GM18508 (cell line): Measurements from ENCODE around the gene UBE2D4.
"Not testable (repeated sequence)": the region's sequence is repeated elsewhere in the genome, so short reads cannot be mapped to it uniquely, and the experiment has no call there.

Experiments used
- ATAC-seq: cut with Tn5 transposase; IDR thresholded peaks from one replicate; pipeline ENCODE4 v1.9.1; 2021; ENCODE audit warnings: moderate number of reproducible peaks; ENCODE audit not compliant: insufficient read depth, unreplicated experiment

Gene UBE2D4

DNA sequence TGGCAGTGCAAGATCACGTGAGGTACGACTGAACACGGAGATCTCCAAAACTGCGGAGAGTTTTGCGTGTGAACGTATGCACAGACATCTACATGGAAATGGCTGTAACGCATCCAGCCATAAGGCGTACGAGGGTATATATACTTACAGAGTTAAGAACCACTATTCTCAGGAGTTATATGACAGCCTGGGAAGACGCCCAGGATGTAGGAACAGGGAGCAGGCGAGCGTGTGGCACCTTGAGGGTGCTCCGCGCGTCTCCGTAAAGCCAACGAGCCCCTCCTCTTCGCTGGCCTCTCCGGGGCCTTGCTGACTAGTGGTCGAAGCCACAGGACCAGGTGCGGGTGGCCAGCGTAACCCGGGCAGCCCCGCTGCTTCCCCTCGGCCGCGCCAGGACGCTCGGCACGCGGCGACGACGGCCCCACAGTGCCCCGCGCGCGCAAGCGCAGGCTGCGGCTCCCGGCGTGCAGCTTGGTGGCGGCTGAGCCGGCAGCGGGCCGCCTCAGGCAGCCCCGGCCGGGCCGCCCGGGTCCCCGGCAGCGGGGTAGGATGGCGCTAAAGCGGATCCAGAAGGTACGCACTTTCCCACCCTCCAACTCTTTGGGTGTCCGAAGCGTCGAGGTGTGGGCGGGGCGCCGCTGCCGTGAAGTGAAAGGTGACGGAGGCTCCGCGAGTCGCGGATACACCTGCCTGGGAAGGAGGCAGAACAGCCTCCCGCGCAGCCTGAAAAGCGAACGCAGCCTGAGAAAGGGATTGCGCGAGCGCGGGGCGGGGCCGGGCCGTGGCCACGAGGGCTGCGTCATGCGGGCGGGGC lies at the start of gene UBE2D4:
Gene UBE2D4 (plus strand): TSS at position 453 of the 814 bp plus-strand sequence. CDS start 97 bp downstream, at position 550.
- peak; percentile 71 for ATAC-seq

DNA sequence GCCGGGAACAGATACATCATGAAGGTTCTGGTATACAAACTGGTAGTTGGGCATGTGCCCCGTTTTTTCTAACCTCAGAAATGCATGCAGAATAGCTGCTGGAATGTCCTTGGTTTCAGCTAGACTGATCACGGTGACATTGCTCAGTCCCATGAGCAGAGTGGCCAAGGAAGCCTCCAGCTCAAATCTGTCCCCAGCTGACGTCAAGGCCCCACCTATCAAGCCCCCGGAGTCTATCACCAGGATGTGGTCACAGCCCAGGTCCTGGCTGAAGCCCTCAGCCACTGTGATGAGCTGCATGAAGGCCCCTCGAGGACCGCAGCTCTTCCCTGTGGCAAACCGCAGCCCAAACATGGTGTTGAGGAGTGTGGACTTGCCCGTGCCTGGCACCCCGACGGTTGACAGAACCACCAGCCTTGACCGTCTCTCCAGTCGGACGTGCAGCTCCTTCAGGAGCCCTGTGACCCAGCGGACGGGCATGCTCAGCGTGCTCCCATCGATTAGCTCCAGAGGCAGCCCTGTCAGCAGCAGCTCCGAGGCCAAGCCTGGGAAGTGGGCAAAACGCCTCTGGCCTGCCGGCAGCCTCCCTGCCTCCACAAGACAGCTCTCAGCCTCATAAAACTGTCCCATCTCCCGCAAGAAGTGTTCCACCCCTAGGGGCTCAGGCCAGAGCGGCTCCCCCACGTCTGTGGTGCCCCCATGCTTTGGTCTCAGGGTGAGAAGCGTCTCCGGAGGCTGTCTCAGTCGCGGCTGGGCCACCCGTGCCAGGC lies 49.1 kb upstream of the UBE2D4 start:
- ATAC-seq, result no peak

GRCh38 chr7:43877968-43878864 lies 48.0 kb upstream of the UBE2D4 start:
- no peak for ATAC-seq

DNA sequence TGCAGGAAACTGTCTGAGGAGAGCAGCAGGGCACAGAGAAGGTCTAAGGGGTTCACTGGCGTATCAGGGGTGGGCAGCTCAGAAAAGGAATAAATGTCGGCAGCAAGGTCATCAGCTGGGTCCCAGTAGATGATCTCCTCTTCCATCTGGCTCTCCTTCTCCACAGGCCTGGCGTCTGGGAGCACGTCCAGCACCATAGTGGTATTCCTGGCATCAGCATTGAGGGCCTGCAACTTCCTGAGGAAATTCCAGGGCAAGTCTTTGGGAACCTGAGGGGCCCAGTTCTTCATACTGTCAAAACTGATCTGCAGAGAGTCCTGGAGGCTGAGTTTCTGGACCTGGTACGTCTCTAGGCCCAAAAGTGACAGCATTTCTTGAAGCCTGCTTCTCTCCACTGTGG lies 47.4 kb upstream of the UBE2D4 start:
- ATAC-seq, result no peak

- ATAC-seq, result no peak
Measured at GRCh38 chr7:43879477-43879876, 46.8 kb upstream of the UBE2D4 start.

DNA sequence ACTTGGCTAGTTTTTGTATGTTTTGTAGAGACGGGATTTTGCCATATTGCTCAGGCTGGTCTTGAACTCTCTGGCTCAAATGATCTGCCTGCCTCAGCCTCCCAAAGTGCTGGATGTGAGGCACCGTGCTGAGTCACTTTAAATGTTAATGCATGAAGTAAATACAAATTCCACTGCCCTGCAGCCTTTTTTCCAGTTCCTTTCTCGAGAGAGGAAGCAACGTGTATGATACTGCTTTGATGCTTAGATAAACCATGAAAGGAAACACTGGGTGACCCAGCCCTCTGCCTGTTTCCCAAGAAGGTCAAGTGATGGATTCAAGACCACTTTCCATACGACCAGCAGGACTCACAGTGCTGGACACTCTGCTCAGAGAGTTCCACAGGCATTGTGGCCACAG lies 45.6 kb upstream of the UBE2D4 start:
- no peak for ATAC-seq

DNA sequence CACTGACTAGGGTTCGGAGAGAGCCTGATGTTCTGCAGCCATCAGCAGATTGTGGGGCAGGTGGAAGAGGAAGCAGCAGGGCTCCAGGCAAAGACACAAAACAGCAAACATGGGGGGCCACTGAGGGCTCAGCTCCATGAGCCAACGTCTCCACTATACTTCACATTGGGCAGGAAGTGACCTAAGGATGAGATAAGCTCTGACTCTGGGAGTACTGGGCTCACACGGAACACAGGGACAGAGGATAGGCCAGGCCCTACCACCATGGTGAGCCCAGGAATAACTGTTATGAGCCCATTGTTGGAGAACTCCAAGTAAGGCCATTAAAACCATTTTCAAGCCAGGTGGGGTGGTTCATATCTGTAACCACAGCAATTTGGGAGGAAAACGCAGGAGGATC lies 42.0 kb upstream of the UBE2D4 start:
- ATAC-seq, result no peak

DNA sequence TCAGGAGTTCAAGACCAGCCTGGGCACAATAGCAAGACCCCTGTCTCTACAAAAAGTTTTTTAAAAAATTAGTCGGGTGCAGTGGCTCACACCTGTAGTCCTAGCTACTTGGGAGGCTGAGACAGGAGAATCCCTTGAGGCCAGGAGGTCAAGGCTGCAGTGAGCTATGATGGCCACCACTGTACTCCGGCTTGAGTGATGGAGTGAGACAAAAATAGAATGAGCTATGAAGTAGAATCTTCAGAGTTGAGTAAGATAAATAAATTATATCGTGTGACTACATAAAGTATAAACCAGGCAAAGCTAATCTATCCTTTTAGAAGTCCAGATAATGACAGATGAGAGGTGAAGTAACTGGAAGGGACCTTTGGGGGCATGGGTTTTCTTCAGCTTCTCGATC lies 41.6 kb upstream of the UBE2D4 start:
- no peak for ATAC-seq

DNA sequence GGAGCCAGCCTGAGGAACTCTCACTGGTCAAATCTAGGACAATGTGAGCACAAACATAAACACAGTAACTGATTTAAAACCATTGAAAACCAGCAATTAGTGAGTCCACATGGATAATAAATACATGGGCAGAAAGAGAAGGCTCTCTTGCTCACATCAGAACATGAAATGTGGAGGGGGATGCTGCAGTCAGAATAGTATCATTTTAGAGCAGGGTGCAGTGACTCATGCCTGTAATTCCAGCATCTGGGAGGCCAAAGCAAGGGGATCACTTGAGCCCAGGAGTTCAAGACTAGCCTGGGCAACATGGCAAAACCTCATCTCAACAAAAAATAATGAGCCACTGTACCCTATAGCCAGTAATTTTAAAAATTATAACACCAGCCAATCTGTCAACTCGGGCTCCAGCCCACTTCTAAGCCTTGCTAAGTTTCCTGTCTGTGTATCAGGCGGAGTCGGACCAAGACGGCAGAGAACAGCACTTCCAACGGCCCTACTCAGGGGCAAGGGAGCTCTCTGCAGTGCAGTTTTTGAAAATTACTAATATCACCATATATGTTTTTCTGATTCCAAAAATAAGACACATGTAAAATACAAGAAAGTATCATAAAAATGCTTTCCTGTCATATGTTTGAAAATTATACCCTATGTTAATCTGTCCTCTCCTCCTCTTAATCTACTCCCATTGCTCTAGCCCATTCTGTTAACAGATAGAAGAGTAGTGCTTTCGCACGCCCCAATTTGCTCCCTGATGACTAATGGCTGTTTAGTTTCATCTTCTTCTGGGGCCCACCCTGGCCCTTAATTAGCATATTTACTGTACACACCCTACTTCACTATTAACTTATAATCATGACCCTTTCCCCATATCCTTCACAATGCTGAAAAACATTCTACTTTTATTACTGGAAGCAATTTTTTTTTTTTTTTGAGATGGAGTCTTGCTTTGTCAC lies 37.0 kb upstream of the UBE2D4 start:
- no peak for ATAC-seq

DNA sequence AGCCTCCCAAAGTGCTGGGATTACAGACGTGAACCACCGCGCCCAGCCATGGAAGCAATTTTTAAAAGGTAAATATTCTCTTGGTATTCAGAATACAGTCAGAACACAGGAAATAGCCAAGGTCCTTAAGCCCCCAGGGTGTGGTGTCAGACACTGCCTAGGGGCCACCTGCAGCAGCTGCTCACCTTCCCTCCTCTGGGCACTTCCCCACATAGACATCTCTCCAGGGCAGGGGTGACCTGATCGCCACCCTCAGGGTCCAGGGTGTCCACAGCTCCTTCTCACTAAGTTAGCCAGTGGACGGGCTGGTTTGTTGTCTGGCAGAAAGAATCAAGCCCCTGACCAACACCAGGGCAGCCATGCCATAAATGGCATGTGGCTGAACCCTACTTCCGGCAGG lies 35.8 kb upstream of the UBE2D4 start:
- ATAC-seq, result no peak

DNA sequence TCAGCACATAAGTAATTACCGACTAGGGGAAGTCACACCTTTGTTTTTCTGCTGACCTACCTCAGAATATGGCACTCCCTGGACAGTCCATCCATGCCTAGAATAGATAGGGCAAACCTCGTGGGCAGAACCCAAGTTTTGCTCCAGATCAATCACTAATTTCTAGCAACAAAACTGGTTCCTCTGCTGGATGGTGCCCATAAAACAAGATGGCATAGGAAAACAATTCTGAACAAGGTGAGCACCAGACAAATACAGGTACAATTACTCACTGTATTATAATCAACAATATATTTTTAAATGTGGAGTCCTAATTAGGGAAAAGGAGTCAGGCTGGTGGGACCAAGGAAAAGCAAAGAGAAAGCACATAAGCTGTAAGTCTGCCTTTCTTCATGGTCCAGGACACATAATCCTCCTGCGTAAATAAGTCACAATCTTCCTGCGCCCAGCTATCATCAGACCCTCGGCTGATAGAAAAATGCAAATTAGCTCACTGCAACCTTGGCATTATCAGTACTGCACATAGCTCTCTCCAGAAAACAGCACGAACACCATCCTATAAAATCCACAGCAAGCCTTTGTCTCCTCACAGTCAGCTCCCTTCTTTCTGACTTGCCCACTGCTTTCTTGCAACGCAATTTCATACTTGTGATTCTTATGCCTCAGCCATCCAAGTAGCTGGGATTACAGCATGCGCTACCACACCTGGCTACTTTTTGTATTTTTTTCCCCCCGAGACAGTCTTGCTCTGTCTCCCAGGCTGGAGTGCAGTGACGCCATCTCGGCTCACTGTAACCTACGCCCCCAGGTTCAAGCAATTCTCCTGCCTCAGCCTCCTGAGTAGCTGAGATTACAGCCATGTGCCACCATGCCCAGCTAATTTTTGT lies 34.9 kb upstream of the UBE2D4 start:
- no peak for ATAC-seq

DNA sequence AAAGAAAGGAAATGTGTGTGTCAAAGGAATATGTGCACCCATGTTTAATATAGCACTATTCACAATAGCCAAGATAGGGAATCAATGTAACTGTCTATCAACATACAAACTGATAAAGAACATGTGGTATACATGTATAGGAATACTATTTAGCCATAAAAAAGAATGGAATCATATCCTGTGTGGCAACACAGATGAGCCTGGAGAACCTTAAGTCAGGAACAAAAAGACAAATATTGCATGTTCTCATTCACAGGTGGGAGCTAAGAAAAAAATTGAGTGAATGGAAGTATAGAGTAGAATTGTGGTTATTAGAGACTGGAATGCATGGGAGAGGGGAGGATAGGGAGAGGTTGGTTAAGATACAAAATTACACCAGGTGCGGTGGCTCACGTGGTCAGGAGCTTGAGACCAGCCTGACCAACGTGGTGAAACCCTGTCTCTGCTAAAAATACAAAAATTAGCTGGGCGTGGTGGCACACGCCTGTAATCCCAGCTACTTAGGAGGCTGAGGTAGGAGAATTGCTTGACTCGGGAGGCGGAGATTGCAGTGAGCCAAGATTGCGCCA lies 30.3 kb upstream of the UBE2D4 start:
- no peak for ATAC-seq

- ATAC-seq, result not testable (repeated sequence)
Measured at GRCh38 chr7:43898571-43898970, 27.7 kb upstream of the UBE2D4 start.

DNA sequence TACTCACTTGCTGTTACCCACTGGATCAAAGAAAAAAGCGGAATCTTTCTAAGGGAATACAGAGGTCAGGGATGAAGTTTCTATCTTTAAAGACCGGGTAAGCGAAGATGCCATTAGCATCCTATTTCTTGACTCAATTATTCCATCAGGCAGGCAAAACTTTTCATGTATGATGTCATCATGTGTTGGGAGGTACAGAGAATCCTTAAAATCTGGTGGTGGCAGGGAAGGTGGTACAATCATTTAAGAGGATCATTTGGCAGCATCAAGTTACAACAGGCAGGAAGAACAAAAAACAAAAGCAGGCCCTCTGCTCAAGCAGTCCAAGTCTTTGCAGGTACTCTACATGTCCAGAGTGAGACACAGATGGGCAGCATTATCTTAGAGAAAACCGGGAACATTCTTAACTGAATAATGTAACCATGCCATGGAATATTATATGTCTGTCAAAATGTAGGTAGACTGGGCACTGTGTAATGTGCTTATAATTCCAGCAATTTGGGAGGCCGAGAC lies 23.6 kb upstream of the UBE2D4 start:
- ATAC-seq, result no peak

DNA sequence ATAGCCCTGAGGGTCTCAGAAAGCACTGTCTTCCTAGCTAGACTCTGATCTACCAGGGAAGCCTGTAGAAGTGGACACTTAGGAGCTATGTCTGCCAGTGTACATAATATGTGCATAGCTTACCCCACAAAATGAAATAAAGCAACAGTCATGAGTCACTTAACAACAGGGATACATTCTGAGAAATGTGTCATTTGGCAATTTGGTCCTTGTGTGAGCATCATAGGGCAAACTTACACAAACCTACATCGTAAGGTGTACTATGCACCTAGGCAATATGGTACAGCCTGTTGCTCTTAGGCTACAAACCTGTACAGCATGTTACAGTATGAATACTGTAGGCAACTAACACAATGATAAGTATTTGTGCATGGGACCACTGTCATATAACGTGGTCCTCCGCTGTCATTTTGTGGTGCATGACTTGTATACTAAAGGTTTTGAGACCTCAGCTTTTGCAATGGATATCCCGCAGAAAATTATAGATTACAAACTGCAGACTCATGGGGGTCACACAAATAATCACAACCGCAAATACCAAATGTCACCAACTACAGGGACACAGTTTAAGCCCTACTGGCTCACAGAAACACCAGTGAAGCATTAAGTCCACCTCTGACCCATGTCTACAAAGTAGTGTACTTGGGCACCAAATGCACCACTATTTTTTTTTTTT lies 21.6 kb upstream of the UBE2D4 start:
- ATAC-seq, result no peak

DNA sequence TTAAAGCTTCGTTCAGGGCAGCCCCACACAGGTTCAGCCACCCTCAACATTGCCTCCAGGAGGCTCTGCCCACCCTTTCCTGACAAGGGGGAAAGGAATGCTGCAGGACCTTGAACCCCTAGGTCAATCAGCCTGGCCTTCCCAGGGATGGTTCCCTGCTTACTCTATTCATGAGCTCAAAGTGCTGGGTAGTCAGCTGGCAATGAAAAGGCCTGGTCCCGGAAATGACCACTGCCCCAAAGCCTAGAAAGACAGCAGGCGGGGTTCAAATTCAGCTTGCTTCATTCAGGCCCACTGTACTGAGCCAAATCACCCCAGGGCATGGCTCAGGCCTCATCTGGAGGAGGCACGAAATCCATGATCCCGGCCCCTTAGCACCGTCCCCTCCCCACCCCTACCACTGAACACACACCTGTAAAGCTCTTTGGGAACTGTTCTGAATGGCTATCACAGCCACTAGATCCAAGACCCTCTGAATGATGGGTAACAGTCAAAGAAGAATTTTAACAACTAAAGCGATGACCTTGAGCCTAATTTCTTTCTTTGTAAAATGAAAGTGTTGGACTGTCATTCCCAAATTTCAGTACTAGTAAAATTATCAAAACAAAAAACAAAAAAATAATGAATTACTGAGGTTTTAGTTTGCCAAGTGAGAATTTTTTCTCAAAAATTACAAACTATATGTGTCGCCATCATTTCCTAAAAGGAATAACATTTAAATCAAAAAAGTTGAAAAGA lies 20.9 kb upstream of the UBE2D4 start:
- ATAC-seq, result no peak

DNA sequence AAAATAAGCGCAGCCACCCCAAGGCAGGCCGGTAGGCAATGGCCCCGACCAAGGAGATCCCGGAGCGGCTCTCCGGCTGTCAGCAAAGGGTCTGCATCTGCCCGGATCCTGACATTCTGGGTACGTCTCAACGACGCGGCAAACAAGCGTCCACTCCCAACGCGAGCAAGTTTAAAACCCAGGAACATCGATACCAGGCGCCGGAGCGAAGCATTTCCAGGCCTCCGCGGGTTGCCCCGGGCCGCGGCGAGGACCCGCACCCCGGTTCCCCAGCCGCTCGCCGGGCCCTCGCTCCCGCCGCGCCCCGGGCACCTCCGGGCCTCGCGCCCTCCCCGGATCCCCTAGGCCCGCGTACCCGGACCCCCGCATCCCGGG lies 20.3 kb upstream of the UBE2D4 start:
- no peak for ATAC-seq
